HG02970 (cell line): Measurements from ENCODE around the gene SLC38A7.
"Not testable (repeated sequence)": the region's sequence is repeated elsewhere in the genome, so short reads cannot be mapped to it uniquely, and the experiment has no call there.

Experiments
- ATAC-seq: cut with Tn5 transposase; IDR thresholded peaks from one replicate; pipeline ENCODE4 v1.9.1; 2021; ENCODE audit warnings: mild to moderate bottlenecking, moderate library complexity, moderate number of reproducible peaks; ENCODE audit not compliant: unreplicated experiment, low FRiP score

The SLC38A7 gene

DNA sequence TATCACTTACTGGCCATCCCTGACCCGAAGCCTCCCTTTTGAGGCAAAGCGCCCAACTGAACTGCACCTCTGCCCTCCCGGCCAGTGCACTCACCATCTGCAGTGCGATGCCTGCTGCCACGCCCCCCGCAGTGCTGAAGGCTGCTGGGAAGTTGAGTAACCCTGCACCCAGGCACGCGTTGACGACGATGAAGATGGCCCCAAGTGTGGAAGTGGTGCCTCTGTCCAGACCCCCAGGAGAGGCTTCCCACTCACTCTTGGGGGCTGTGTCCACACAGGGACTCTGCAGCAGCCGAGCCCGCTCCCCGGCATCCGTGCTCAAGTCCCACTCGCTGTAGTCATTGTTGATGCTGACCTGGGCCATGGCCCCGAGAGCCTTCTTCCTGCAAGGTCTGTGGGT is 4.8 kb downstream of the SLC38A7 start:
- ATAC-seq, result no peak

DNA sequence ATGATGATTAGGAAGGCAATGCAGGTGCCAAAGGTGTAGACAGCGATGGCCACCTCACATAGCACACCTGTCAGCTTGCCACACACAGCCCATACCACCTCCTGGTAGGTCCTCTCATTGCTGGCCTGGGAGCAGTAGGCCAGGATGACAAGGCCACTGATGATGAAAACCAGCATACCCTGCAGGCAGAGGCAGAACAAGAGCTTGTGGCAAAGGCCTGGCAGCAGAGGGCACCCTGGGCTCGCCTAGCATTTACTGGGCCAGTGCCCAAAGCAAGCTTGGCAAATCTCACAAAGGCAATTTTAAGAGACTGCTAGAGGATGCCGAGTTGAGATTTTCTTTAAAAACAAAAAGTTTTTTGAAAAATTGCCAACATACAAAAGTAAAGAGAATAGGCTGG is 5.9 kb downstream of the SLC38A7 start:
- no peak for ATAC-seq

DNA sequence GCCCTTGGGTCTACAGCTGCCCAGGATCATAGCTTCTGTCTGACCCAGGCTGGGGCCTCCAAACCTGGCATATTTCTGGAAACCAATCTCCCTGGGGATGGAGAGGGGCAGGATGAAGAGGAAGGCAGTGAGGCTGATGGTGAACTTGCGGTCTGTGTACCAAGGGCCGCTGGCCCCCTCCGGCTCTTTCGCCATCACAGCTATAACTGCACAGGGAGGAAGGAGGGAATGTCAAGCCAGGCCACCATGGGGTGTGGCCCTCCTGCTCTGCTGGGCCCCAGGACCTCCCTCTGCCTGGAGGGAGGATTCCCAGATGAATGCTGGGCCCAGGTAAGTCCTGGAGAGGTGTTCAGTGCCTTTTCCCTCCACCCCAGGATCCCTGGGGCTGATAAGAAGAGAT is 6.3 kb downstream of the SLC38A7 start:
- ATAC-seq, result no peak

DNA sequence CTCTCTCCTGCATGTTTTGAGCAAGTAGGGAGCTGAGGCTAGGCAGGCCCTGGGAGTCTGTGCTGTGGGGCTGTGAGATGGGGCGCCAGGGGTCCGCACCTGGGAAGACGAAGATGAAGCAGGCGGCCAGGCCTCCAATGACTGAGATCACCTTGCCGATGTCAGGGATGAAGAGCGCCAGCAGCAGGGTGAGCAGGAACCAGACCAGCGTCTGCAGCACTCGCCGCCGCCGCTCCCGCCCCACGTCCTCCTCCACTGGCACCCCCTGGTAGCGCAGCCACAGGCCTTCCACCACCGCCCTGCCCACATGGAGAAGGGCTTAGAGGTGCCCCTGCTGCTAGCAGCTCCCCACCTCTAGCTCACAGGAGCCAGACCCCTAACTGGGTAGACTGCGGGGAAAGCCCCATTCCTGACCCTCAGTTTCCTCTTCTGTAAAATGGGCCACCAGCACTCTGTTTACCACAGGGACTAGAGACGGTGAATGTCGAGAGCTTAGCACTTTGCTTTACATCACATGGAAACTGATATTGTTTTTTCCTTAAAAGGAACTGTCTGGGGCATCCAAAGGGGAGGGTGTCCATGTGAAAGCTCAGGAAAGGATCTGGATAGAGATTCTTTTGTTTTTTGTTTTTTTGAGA is 13.5 kb downstream of the SLC38A7 start:
- ATAC-seq, result no peak

DNA sequence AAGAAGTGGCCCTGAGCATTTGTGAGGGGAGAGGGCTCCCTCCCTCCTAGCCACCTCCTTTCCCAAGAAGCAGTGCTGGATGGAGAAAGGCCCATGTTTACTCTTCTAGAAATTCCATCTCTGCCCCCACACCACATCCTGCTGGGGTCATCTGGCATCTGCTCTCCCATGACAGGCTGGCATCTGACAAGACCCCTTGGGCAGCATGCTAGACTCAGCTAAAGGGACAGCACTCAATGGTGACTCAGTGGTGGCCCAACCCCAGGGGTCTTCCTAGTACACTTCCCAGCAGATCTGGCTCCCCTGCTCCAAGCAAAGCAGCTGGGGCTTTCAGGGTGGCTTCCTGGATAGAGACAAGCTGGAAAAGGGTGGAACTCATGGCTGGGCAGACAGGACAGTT is 14.4 kb downstream of the SLC38A7 start:
- ATAC-seq, result no peak

DNA sequence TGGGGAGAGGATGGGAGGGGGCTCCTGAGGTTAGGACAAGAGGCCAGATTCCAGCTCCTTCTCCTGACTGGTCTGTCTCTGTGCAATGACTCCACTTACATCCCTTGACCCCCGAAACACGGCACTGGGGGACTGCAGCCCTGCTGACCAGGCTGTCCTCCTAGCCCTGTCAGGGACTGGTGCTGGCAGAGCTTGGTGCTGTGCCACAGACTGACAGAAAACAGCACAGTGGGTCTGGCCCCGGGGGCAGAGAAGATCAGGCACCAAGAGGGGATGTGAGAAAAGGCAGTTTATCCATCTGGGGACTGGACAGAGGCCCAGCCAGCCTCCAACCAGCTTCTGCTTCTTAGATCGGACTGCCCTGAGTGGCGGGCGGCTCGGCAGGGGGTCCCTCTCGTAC is 19.4 kb downstream of the SLC38A7 start:
- no peak for ATAC-seq

DNA sequence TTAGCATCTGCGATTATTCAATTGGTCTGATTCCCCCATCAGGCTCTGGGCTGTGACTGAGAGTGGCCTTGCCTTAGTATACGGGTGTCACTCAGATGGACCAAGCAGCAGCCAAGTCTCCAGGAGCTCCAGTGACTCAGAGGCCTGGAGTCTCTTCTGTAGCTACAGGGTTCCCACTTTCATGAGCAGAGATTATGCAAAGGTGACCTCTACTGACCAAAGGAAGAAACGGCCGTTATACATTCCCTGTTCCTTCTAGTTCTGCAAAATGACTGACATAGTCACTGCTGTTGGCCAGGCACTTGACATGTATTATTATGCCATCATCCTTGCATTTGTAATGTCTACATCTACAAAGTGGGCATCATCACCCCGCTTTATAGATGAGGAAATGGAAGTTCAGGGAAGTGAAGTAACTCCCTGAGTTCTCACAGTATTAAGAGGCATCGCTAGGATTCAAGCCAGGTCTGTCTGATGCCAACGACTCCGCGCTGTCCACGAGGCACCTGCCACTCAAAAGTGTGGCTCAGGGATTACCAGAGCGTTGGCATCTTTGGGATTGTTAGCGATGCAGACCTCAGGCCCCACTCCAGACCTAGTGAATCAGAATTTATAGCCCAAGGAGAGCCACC is 23.3 kb downstream of the SLC38A7 start:
- no peak for ATAC-seq

DNA sequence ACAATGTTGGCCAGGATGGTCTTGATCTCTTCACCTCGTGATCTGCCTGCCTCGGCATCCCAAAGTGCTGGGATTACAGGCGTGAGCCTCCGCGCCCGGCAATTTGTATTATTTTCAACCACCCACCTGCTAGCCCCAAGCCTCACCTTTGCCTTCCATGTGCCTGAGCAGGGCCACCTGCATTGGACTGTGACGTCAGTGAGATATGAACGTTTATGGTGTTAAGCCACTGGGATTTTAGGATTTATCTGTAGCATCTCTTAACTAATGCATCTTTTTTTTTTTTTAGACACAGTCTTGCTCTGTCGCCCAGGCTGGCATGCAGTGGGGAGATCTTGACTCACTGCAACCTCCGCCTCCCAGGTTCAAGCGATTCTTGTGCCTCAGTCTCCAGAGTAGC is 24.7 kb downstream of the SLC38A7 start:
- ATAC-seq, result not testable (repeated sequence)

DNA sequence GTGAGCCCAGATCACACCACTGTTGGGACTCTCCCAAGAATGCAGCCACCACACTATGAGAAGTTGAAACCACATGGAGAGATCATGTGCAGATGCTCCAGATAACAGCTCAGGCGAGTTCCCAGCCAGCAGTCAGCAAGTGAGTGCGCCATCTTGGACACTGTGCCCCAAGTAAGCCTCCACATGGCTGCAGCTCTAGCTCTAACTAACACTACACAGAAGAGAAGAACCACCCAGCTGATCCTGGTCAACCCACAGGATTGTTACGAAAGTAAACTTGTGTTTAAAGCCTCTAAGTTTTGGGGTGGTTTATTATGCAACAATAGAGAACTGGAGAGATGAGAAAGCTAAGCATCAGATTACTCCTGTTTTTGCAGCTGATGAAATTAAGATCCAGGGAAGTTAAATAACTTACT is 25.8 kb downstream of the SLC38A7 start:
- no peak for ATAC-seq

DNA sequence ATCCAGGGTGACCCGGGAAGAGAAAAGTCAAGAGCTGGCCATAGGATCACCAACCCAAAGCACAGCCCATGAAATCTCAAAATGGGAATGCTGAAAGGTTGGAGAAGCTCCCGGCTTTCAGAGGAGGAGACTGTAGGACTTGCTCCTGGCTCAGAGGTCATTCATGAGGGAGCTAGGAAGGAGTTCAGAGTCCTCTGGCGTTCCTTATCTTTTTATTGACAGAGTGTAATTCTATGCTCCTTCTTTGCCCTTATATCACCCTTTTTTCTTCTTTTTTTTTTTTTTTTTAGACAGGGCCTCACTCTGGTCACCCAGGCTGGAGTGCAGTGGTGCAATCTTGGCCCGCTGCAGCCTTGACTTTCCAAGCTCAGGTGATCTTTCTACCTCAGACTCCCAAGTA is 27.7 kb downstream of the SLC38A7 start:
- no peak for ATAC-seq

DNA sequence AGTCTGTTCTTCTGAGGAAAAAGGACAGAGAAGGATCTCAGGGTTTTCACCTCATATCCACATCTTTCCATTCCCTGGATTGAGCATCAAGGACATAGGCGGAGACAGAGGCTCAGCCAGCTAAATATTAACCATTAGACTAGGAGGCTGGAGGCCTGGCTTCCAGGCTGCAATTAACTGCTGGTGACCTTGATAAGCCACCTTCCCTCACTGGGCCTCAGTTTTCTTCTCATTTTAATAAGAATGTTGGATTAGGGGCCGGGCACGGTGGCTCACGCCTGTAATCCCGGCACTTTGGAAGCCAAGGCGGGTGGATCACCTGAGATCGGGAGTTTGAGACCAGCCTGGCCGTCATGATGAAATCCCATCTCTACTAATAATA is 29.4 kb downstream of the SLC38A7 start:
- ATAC-seq, result no peak

DNA sequence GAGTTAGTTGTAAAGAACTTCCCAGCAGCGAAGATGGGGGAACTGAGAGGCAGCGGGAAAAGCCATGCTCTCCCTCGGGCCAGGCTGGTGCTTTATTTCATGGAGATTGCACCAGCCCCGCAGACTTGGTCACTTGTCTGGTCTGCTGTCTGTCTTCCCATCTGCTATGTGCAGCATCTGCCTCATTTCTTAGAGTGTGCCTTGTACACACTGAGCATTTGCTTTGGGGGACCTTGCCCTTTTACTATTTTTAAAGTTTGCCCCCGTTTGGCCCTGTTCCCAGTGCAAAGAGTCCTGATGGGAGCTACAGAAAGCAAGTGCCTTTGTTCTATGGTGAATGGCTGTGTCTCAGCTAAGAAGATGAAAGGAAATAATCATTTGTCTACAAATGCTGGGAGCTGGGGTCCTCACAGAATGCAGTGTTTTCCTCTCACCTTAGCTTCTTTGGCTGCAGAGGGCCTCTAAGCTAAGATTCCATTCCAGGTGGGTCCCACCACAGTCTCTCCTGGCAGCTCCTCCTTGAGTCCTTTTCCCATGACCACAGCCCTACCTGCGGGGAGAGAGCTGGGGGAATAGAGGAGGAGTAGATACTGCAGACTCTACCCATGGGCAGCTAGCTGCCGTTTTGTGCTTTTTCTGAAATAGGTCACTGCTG is 29.9 kb downstream of the SLC38A7 start:
- no peak for ATAC-seq

DNA sequence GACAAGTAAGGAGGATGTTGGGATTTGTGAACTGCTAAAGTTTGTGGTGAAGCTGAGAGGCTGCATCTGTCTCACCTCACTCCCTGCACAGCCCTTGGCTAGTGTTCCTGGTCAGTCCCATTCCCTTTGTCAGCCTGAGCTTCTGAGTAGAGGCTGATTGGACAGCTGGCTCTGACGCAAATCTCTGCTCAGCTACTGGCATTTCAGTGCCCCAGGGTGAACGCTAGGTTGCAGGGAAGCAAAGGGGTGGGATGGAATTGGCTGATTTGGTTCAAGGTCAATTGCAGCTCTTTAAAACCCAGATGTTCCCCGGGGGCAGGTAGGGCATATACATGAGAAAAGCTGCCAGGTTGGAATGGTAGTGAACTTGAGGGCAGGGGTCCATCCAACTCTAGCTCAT is 31.8 kb downstream of the SLC38A7 start:
- no peak for ATAC-seq

DNA sequence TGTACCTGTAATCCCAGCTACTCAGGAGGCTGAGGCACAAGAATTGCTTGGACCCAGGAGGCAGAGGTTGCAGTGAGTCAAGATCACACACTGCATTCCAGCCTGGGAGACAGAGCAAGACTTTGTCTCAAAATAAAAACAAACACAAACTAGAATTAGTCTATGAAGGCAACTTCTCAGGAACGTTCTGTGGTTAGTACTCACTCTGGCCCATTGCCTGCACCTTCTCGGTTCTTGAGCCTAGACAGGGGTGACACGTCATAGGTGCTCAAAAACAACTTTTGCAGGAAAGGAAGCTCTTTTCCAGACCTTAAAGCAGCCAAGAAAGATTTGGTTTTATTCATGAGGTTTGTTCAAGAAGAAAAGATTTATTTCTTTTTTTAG is 32.6 kb downstream of the SLC38A7 start:
- no peak for ATAC-seq

DNA sequence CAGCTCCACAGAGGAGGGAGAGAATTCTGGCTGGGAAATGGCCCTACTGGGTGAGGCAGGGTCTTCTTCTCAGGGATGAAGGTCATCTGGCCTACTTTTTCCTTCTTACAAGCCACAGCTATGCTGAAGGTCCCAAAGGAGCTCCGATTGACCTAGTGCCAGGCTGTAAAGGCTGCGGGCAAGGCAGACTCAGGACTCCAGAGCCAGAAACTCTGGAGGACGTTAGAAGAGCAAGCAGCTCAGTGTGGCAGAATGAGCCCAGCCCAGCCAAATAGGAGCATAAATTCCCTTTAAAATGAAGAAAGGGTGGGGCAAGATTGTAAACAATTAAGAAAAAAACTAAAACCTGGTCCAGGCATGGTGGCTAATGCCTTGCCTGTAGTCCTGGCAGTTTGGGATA is 34.9 kb downstream of the SLC38A7 start:
- ATAC-seq, result no peak

DNA sequence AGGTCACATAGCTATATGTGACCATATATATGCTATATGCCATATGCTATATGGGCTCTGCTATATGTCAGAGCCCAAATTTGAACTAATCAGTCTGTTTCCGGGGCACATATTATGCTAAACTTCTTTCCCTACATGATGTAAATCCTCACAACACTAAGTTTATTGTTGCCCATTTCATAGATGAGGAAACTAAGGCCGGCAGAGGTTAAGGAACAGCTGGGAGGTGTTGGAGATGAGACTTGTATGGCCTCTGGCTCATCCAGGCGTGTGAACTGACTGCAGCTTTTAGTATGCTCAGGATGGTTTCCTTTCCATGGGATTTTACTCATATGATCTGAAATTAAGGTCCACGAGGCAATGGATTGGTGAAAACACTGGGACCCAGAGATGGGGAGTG is 37.5 kb downstream of the SLC38A7 start:
- ATAC-seq, result no peak

DNA sequence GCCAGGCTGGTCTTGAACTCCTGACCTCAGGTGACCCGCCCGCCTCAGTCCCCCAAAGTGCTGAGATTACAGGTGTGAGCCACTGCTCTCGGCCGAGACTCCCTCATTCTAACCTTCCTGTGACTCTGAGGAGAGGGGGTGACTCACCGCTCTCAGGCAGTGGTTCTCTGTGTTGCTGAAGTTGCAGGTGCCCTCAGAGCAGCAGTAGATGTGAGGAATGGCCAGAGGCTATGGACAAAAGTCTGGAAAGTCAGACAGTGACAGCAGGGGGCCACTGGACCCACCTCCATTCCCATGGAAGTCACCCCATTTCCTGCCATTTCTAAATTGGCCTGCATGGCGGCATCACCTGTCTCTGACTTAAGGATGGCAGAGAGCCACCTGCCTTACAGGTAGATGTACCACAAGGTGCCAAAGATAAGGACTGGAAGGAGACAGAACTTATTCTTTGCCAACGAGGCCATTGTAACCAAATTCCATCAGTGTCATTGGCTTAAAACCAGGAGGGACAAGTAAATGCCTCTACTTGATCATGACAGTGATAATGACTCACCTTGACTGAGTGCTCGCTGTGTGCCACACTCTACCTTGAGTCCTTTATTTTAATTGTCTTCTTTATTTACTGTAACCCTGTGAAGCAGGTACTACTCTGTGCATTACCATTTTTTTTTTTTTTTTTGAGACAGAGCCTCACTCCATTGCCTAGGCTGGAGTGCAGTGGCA is 39.6 kb downstream of the SLC38A7 start:
- ATAC-seq, result no peak

DNA sequence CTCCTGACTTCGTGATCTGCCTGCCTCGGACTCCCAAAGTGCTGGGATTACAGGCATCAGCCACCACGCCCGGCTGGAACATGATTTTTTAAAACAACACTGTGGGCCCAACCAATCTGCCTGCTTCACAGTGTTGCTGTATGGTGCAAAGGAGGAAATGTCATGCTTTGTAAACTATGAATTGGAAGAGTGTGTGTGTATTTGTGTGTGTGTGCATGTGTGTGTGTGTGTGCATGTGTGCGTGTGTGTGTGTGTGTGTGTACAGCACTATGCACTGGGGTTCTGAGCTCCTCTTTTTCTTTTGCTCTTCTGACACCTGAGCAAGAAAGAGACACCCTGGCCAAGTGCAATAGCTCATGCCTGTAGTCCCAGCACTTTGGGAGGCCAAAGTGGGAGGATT is 40.5 kb downstream of the SLC38A7 start:
- ATAC-seq, result no peak

DNA sequence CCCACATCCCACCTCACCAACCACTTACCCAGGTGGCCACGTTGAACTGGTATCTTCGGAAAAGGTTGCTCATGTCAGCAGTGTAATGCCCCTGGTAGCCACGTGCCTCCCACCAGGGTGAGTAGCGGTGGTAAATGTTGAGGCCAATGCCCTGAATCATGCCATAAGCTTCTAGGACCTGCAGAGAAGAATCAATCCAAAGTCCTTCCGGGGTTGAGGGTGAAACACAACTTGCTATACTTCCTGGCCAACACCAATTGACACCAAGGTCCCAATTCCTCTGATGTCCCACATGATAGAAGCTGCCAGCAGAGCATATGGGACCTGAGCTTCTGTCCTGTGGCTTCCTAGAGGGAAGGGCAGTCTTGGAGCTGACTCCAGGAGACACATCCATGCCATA is 43.6 kb downstream of the SLC38A7 start:
- ATAC-seq, result no peak

DNA sequence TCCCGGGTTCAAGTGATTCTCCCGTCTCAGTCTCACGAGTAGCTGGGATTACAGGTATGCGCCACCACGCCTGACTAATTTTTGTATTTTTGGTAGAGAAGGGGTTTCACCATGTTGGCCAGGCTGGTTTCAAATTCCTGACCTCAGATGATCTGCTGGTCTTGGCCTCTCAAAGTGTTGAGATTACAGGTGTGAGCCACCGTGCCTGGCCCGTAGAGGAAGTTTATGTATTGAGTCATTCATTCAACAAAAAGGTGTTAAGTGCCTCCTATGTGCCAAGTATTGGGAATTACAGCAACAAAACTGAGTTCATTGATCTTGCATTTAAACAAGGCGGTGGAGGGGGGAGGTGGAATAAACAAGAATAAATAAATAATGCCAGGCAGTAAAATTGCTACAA is 44.7 kb downstream of the SLC38A7 start:
- ATAC-seq, result no peak

DNA sequence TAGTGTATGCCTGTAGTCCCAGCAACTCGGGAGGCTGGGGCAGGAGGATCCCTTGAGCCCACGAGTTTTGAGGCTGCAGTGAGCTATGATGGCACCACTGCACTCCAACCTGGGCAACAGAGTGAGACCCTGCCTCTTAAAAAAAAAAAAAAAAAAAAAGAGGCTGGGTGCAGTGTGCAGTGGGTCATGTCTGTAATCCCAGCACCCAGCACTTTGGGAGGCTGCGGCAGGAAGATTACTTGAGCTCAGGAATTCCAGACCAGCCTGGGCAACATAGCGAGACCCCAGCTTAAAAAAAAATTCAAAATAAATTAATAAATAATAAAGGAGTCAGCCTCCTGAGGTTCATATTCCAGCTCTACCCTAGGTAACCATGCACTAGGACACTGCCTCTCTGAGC is 45.3 kb downstream of the SLC38A7 start:
- ATAC-seq, result no peak
